Effector CD8-positive, alpha-beta T cell (primary cell): ENCODE data around the gene TRABD2A.
"Not testable (repeated sequence)": the region's sequence is repeated elsewhere in the genome, so short reads cannot be mapped to it uniquely, and the experiment has no call there.

ENCODE experiments used
- DNase-seq: peaks from one replicate; lab custom pipeline; 2025; lab: John Stamatoyannopoulos, UW

The TRABD2A gene

GRCh38 chr2:84778911-84779690 lies 101.8 kb downstream of the TRABD2A start:
- DNase-seq = no peak

- no peak for DNase-seq
Observed at GRCh38 chr2:84776011-84776410, 104.9 kb downstream of the TRABD2A start.

GRCh38 chr2:84773562-84773961 lies 107.3 kb downstream of the TRABD2A start:
- DNase-seq = not testable (repeated sequence)
